ENCODE results near the gene EAPP.

DNA sequence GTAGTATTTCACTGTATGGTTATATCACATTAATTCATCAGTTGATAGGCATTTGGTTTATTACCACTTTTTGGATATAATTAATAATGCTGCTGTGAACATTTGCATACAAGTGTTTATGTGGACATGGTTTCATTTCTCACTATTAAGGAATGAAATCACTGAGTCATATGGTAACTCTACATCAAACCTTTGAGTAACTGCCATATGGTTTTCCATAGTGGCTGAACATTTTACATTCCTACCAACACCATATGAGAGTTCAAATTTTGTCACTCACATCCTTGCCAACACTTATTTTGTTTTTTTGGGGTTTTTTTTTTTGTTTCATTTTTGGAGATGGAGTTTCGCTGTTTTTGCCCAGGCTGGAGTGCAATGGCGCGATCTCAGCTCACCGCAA, 30.2 kb upstream of the EAPP start:
- TF ChIP-seq, protein P1, sequence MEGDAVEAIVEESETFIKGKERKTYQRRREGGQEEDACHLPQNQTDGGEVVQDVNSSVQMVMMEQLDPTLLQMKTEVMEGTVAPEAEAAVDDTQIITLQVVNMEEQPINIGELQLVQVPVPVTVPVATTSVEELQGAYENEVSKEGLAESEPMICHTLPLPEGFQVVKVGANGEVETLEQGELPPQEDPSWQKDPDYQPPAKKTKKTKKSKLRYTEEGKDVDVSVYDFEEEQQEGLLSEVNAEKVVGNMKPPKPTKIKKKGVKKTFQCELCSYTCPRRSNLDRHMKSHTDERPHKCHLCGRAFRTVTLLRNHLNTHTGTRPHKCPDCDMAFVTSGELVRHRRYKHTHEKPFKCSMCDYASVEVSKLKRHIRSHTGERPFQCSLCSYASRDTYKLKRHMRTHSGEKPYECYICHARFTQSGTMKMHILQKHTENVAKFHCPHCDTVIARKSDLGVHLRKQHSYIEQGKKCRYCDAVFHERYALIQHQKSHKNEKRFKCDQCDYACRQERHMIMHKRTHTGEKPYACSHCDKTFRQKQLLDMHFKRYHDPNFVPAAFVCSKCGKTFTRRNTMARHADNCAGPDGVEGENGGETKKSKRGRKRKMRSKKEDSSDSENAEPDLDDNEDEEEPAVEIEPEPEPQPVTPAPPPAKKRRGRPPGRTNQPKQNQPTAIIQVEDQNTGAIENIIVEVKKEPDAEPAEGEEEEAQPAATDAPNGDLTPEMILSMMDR (IDR thresholded peaks at IDR 0.05 in 2 of 3, conservative IDR thresholded peaks at IDR 0.05 in 1 of 3; ENCODE audit: control insufficient read depth in 2 of 3, extremely low read depth in 1 of 3, insufficient read depth in 1 of 3, low read depth in 3 of 3, low read length in 3 of 3): no peak
- TF ChIP-seq POLR2A (IDR thresholded peaks at IDR 0.05; ENCODE audit: low read depth, low read length): no peak
- TF ChIP-seq EED (IDR thresholded peaks at IDR 0.05; ENCODE audit: low read depth): no peak
- TF ChIP-seq, protein P2, sequence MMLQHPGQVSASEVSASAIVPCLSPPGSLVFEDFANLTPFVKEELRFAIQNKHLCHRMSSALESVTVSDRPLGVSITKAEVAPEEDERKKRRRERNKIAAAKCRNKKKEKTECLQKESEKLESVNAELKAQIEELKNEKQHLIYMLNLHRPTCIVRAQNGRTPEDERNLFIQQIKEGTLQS (IDR thresholded peaks at IDR 0.05; ENCODE audit: borderline replicate concordance, extremely low read depth, low read depth, low read length): no peak
